Liver (tissue), 3 donors: ENCODE measurements around the gene CHRNB2.

Source experiments
- GABPA ChIP-seq, 2 donors: IDR thresholded peaks in 1 of 2; conservative IDR thresholded peaks in 1 of 2; 2 replicates each; pipeline ENCODE4 v1.6.1; 2016; ENCODE audit warnings: antibody characterized with exemption in 2 of 2, mild to moderate bottlenecking in 1 of 2, moderate library complexity in 1 of 2
- RXRA ChIP-seq, 2 donors: IDR thresholded peaks; 2 replicates each; pipeline ENCODE4 v1.6.1; 2017 to 2018; ENCODE audit warnings: antibody characterized with exemption in 2 of 2, mild to moderate bottlenecking in 1 of 2
- TAF1 ChIP-seq: conservative IDR thresholded peaks from 2 replicates; pipeline ENCODE4 v1.6.1; 2016; ENCODE audit warnings: antibody characterized with exemption, mild to moderate bottlenecking
- YY1 ChIP-seq: IDR thresholded peaks from 2 replicates; pipeline ENCODE4 v1.6.1; 2016; ENCODE audit warnings: antibody characterized with exemption, mild to moderate bottlenecking
- ZBTB33 ChIP-seq: IDR thresholded peaks from 2 replicates; pipeline ENCODE4 v1.6.1; 2016; ENCODE audit warnings: antibody characterized with exemption
- TF ChIP-seq, protein P1 (sequence below): fragments of 150-350 bp; IDR thresholded peaks from 2 replicates; pipeline ENCODE4 v1.5.1; 2017; ENCODE audit warnings: improper control_type of control experiment, low read depth, low read length; ENCODE audit not compliant: missing input control
- TF ChIP-seq, protein P2 (sequence below): IDR thresholded peaks from 2 replicates; pipeline ENCODE4 v1.6.1; 2016; ENCODE audit warnings: antibody characterized with exemption
- donor health status: healthy.
- donor health status: healthy.

DNA sequence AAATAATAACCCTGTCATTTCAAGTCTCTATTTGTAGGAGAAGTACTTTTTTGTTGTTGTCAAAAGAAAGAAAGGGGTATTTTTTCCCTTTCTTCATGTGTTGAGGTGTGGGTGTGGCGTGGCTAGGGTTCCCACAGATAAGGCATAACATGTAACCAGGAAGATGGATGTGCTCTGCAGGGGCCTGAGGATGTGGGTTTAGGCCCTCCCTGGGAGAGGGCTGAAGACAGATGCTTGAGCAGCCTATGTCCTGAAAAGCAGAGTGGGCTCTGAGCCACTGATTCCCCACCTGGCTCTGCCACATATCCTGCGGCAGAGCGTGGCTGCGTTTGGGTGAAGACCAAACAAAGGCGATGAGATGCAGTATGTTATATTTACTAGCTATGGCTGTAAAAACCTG is 54.3 kb downstream of the CHRNB2 start:
- TF ChIP-seq, protein P1, sequence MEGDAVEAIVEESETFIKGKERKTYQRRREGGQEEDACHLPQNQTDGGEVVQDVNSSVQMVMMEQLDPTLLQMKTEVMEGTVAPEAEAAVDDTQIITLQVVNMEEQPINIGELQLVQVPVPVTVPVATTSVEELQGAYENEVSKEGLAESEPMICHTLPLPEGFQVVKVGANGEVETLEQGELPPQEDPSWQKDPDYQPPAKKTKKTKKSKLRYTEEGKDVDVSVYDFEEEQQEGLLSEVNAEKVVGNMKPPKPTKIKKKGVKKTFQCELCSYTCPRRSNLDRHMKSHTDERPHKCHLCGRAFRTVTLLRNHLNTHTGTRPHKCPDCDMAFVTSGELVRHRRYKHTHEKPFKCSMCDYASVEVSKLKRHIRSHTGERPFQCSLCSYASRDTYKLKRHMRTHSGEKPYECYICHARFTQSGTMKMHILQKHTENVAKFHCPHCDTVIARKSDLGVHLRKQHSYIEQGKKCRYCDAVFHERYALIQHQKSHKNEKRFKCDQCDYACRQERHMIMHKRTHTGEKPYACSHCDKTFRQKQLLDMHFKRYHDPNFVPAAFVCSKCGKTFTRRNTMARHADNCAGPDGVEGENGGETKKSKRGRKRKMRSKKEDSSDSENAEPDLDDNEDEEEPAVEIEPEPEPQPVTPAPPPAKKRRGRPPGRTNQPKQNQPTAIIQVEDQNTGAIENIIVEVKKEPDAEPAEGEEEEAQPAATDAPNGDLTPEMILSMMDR, result no peak
- no peak for TF ChIP-seq RXRA (IDR thresholded peaks at IDR 0.05)
- TF ChIP-seq, protein P2, sequence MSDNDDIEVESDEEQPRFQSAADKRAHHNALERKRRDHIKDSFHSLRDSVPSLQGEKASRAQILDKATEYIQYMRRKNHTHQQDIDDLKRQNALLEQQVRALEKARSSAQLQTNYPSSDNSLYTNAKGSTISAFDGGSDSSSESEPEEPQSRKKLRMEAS, result no peak
- TF ChIP-seq ZBTB33, result no peak
- TF ChIP-seq YY1, result no peak
- no peak for TF ChIP-seq GABPA (IDR thresholded peaks at IDR 0.05 in 1 of 2, conservative IDR thresholded peaks at IDR 0.05 in 1 of 2)
- no peak for TF ChIP-seq TAF1
